Common myeloid progenitor, CD34-positive (primary cell): ENCODE results near the gene CCNL1.
"Not testable (repeated sequence)": the region's sequence is repeated elsewhere in the genome, so short reads cannot be mapped to it uniquely, and the experiment has no call there.

Experiments
- CTCF ChIA-PET: fragments of 350-600 bp; sonication (Branson Sonifier 250); formaldehyde crosslinking; loops from one replicate; lab custom pipeline; 2021; ENCODE audit warnings: antibody characterized with exemption; lab: Charles Lee
- POLR2A ChIA-PET: fragments of 350-600 bp; sonication (Branson Sonifier 250); formaldehyde crosslinking; loops from one replicate; lab custom pipeline; 2021; ENCODE audit warnings: antibody characterized with exemption; lab: Charles Lee
- DNase-seq, 3 donors: peaks; one replicate each; pipeline versions ENCODE4 v3.0.0 to v3.0.0-alpha.2; 2013
- H3K27ac ChIP-seq, 2 experiments: 1 replicate in 1 of 2; 2 replicates in 1 of 2; pipeline ENCODE4 v1.7.0; 2013; ENCODE audit warnings: inconsistent platforms in 2 of 2, low read length in 2 of 2, mild to moderate bottlenecking in 2 of 2, low read depth in 1 of 2, moderate library complexity in 1 of 2; ENCODE audit not compliant: severe bottlenecking in 2 of 2, insufficient read depth in 1 of 2, poor library complexity in 1 of 2
- H3K27me3 ChIP-seq, 5 experiments: replicated peaks in 2 of 5; 1 replicate in 3 of 5; 2 replicates in 2 of 5; pipeline versions ENCODE4 v1.6.1 to v1.7.0; 2013; ENCODE audit warnings: low read length in 4 of 5, mild to moderate bottlenecking in 2 of 5, moderate library complexity in 2 of 5, inconsistent platforms in 1 of 5; ENCODE audit not compliant: insufficient read depth in 5 of 5, control insufficient read depth in 4 of 5
- H3K36me3 ChIP-seq, 4 experiments: 1 replicate in 2 of 4; 2 replicates in 2 of 4; pipeline versions ENCODE4 v1.6.1 to v1.7.0; 2013; ENCODE audit warnings: low read length in 3 of 4, control low read depth in 1 of 4, mild to moderate bottlenecking in 1 of 4; ENCODE audit not compliant: control insufficient read depth in 4 of 4, insufficient read depth in 4 of 4
- H3K4me1 ChIP-seq, 4 experiments: 1 replicate in 3 of 4; 2 replicates in 1 of 4; pipeline versions ENCODE4 v1.6.1 to v1.7.1; 2013; ENCODE audit warnings: low read length in 3 of 4, mild to moderate bottlenecking in 3 of 4, control low read depth in 1 of 4, inconsistent platforms in 1 of 4, moderate library complexity in 1 of 4; ENCODE audit not compliant: control insufficient read depth in 4 of 4, insufficient read depth in 4 of 4; ENCODE audit errors: control extremely low read depth in 1 of 4
- H3K4me3 ChIP-seq, 7 experiments: 1 replicate in 4 of 7; 2 replicates in 3 of 7; pipeline versions ENCODE4 v1.5.1 to v1.7.0; 2013; ENCODE audit warnings: mild to moderate bottlenecking in 7 of 7, low read length in 6 of 7, moderate library complexity in 6 of 7, inconsistent platforms in 2 of 7, low read depth in 2 of 7, control low read depth in 1 of 7; ENCODE audit not compliant: insufficient read depth in 4 of 7, control insufficient read depth in 1 of 7; ENCODE audit errors: extremely low read depth in 1 of 7
- H3K9me3 ChIP-seq, 5 experiments: 1 replicate in 4 of 5; 2 replicates in 1 of 5; pipeline versions ENCODE4 v1.6.1 to v1.7.1; 2013; ENCODE audit warnings: low read length in 4 of 5, mild to moderate bottlenecking in 2 of 5, inconsistent platforms in 1 of 5, low read depth in 1 of 5, moderate library complexity in 1 of 5; ENCODE audit not compliant: control insufficient read depth in 4 of 5, insufficient read depth in 2 of 5; ENCODE audit errors: control extremely low read depth in 1 of 5
- WGBS: methylation state at CpG from one replicate; pipeline ENCODE4 v1.1.5; 2013; ENCODE audit not compliant: insufficient coverage; 5-methylcytosine and 5-hydroxymethylcytosine counted together

CCNL1 gene

GRCh38 chr3:157191149-157191548, 31.2 kb upstream of the CCNL1 start:
- H3K4me1 ChIP-seq, H3K36me3 ChIP-seq, DNase-seq, POLR2A ChIA-PET, H3K4me3 ChIP-seq, H3K27me3 ChIP-seq, CTCF ChIA-PET, H3K27ac ChIP-seq: not testable (repeated sequence)
- no CpG with 5 or more reads among the region's 5 CpGs for WGBS
- H3K9me3 ChIP-seq, result peaks cover 7 to 56% (median 25%) of the 10 kb centered on the region in 5 experiments

- 100% methylated on average over 1 of the region's 2 CpGs for WGBS
- POLR2A ChIA-PET, result no interaction called here
- no peak overlapping the region for H3K4me3 ChIP-seq
- no peaks in the 10 kb centered on the region for H3K27me3 ChIP-seq
- no peak overlapping the region for H3K27ac ChIP-seq
- DNase-seq, result peak; percentile 12 to 60 (median 27)
- CTCF ChIA-PET, result interaction anchor here (1.0 to 1.7 kb wide), 4 partner anchors 13 to 303 kb away, joined by 3 to 6 read pairs (median 4); no protein-coding TSS in a partner anchor
- H3K36me3 ChIP-seq, result peaks cover 0 to 17% (median 8%) of the 10 kb centered on the region in 4 experiments
- no peaks in the 10 kb centered on the region for H3K4me1 ChIP-seq
- H3K9me3 ChIP-seq, result peaks cover 7 to 60% (median 30%) of the 10 kb centered on the region in 5 experiments
Observed at GRCh38 chr3:157190380-157190872, 30.5 kb upstream of the CCNL1 start.

GRCh38 chr3:157188391-157188790, 28.4 kb upstream of the CCNL1 start:
- DNase-seq, result no peak
- H3K27me3 ChIP-seq, result no peaks in the 10 kb centered on the region
- POLR2A ChIA-PET, result interaction anchor here (0.6 kb wide), 1 partner anchor 1381 kb away, joined by 3 read pairs; no protein-coding TSS in a partner anchor
- no peak overlapping the region for H3K27ac ChIP-seq
- CTCF ChIA-PET, result interaction anchor here (1.5 kb wide), 1 partner anchor 9 kb away, joined by 3 read pairs; no protein-coding TSS in a partner anchor
- H3K36me3 ChIP-seq, result peaks cover 0 to 30% (median 16%) of the 10 kb centered on the region in 4 experiments
- H3K4me3 ChIP-seq, result no peak overlapping the region
- peaks cover 3 to 67% (median 40%) of the 10 kb centered on the region in 5 experiments for H3K9me3 ChIP-seq
- H3K4me1 ChIP-seq, result no peaks in the 10 kb centered on the region

GRCh38 chr3:157182879-157183278, 22.9 kb upstream of the CCNL1 start:
- no peak overlapping the region for H3K4me3 ChIP-seq
- peaks cover 0 to 52% (median 31%) of the 10 kb centered on the region in 5 experiments for H3K9me3 ChIP-seq
- no peak overlapping the region for H3K27ac ChIP-seq
- CTCF ChIA-PET, result interaction anchor here (2.6 kb wide), 1 partner anchor 18 kb away, joined by 11 read pairs; no protein-coding TSS in a partner anchor
- H3K4me1 ChIP-seq, result no peaks in the 10 kb centered on the region
- H3K36me3 ChIP-seq, result peaks cover 0 to 40% (median 17%) of the 10 kb centered on the region in 4 experiments
- POLR2A ChIA-PET, result no interaction called here
- WGBS, result 100% methylated on average over 3 of the region's 3 CpGs
- H3K27me3 ChIP-seq, result no peaks in the 10 kb centered on the region
- DNase-seq, result no peak

GRCh38 chr3:157180262-157180661, 20.3 kb upstream of the CCNL1 start:
- no peak overlapping the region for H3K27ac ChIP-seq
- CTCF ChIA-PET, result interaction anchor here (1.1 to 1.2 kb wide), 2 partner anchors 22 to 24 kb away, joined by 3 read pairs; no protein-coding TSS in a partner anchor
- H3K9me3 ChIP-seq, result peaks cover 0 to 27% (median 11%) of the 10 kb centered on the region in 5 experiments
- no peak for DNase-seq
- peaks cover 0 to 21% (median 8%) of the 10 kb centered on the region in 4 experiments for H3K36me3 ChIP-seq
- POLR2A ChIA-PET, result no interaction called here
- no peak overlapping the region for H3K4me3 ChIP-seq
- peaks cover 5 to 12% (median 7%) of the 10 kb centered on the region in 4 experiments for H3K4me1 ChIP-seq
- 100% methylated on average over 1 of the region's 2 CpGs for WGBS
- no peaks in the 10 kb centered on the region for H3K27me3 ChIP-seq

GRCh38 chr3:157179365-157179803, 19.4 kb upstream of the CCNL1 start:
- no peak overlapping the region for H3K4me3 ChIP-seq
- ChIA-PET POLR2A (no interaction called here), CTCF (interaction anchor here (0.9 to 1.2 kb wide), 2 partner anchors 10 to 23 kb away, joined by 3 read pairs; no protein-coding TSS in a partner anchor)
- H3K27me3 ChIP-seq, result no peaks in the 10 kb centered on the region
- DNase-seq, result no peak
- peaks cover 0 to 21% (median 7%) of the 10 kb centered on the region in 5 experiments for H3K9me3 ChIP-seq
- no peak overlapping the region for H3K27ac ChIP-seq
- WGBS, result 98% methylated on average over 27 of the region's 27 CpGs
- H3K4me1 ChIP-seq, result peaks cover 5 to 14% (median 9%) of the 10 kb centered on the region in 4 experiments
- peaks cover 0 to 15% (median 2%) of the 10 kb centered on the region in 4 experiments for H3K36me3 ChIP-seq
